HepG2 (cell line): Measurements from ENCODE around the gene NRBP1. TPM values are rescaled to one million over a fixed set of nuclear protein-coding genes. Genes with fewer than 3 reads are reported as not detected.

Experiments used
- CBX5 ChIP-seq: sonication (generic); formaldehyde crosslinking; IDR thresholded peaks from 2 replicates; pipeline ENCODE4 v1.4.0; 2020; ENCODE audit warnings: missing genetic modification reagents, borderline replicate concordance
- ELF4 ChIP-seq: sonication (generic); formaldehyde crosslinking; IDR thresholded peaks from 2 replicates; pipeline ENCODE4 v1.5.0; 2020; ENCODE audit warnings: missing genetic modification reagents, mild to moderate bottlenecking, moderate library complexity, borderline replicate concordance
- GATAD2A ChIP-seq: IDR thresholded peaks from 2 replicates; pipeline ENCODE4 v1.6.1; 2016
- HES4 ChIP-seq: sonication (generic); formaldehyde crosslinking; IDR thresholded peaks from 2 replicates; pipeline ENCODE4 v1.9.0; 2021; ENCODE audit warnings: mild to moderate bottlenecking, missing genetic modification reagents, borderline replicate concordance
- KAT8 ChIP-seq: IDR thresholded peaks from 2 replicates; pipeline ENCODE4 v1.6.1; 2016; ENCODE audit warnings: missing genetic modification reagents, missing compliant biosample characterization
- NR2F1 ChIP-seq, 2 experiments: fragments of 450-650 bp in 1 of 2; formaldehyde crosslinking in 1 of 2; IDR thresholded peaks; 2 replicates each; pipeline versions ENCODE4 v1.5.0 to v1.6.1; 2016 to 2020; ENCODE audit warnings: mild to moderate bottlenecking in 1 of 2, missing compliant biosample characterization in 1 of 2, missing genetic modification reagents in 1 of 2, moderate library complexity in 1 of 2
- RCOR2 ChIP-seq: IDR thresholded peaks from 2 replicates; pipeline ENCODE4 v1.6.1; 2016; ENCODE audit warnings: missing biosample characterization, missing genetic modification reagents
- TARDBP ChIP-seq: sonication (generic); formaldehyde crosslinking; IDR thresholded peaks from 2 replicates; pipeline ENCODE4 v1.8.0; 2022; ENCODE audit warnings: mild to moderate bottlenecking, missing genetic modification reagents
- TBP ChIP-seq: sonication (generic); formaldehyde crosslinking; IDR thresholded peaks from 2 replicates; pipeline ENCODE4 v1.5.0; 2020; ENCODE audit warnings: missing genetic modification reagents
- ZNF20 ChIP-seq: sonication (generic); formaldehyde crosslinking; IDR thresholded peaks from 2 replicates; pipeline ENCODE4 v1.4.0; 2020; ENCODE audit warnings: mild to moderate bottlenecking, moderate library complexity, missing genetic modification reagents
- ZNF260 ChIP-seq: sonication (generic); formaldehyde crosslinking; IDR thresholded peaks from 2 replicates; pipeline ENCODE4 v1.4.0; 2020; ENCODE audit warnings: missing genetic modification reagents, low read depth, mild to moderate bottlenecking, borderline replicate concordance
- ZNF530 ChIP-seq: sonication (generic); formaldehyde crosslinking; IDR thresholded peaks from 2 replicates; pipeline ENCODE4 v1.5.0; 2020; ENCODE audit warnings: low read depth, mild to moderate bottlenecking, missing genetic modification reagents
- ZNF562 ChIP-seq: sonication (generic); formaldehyde crosslinking; IDR thresholded peaks from 2 replicates; pipeline ENCODE4 v1.8.0; 2022; ENCODE audit warnings: missing genetic modification reagents, borderline replicate concordance
- ZNF672 ChIP-seq: sonication (generic); formaldehyde crosslinking; IDR thresholded peaks from 2 replicates; pipeline ENCODE4 v1.8.1; 2022; ENCODE audit warnings: missing genetic modification reagents
- ZNF709 ChIP-seq: sonication (generic); formaldehyde crosslinking; IDR thresholded peaks from 2 replicates; pipeline ENCODE4 v1.5.0; 2020; ENCODE audit warnings: mild to moderate bottlenecking, missing genetic modification reagents
- polyA plus RNA-seq, 8 experiments: library from polyadenylated mRNA; depleted of rRNA in 3 of 8; stranded (reverse) in 7 of 8; unstranded in 1 of 8; fragments of >200 nt; fragmentation: Illumina TruSeq in 4 of 8; extraction: Trizol in 4 of 8; gene quantifications; 2 replicates each; pipeline versions ENCODE4 v1.2.1 to v1.2.3, GENCODE V29; 2011 to 2016; ENCODE audit warnings: low read depth in 4 of 8, missing spikeins in 1 of 8, mixed read lengths in 1 of 8; ENCODE audit not compliant: insufficient read depth in 1 of 8
- total RNA-seq, 5 experiments: library from RNA; depleted of rRNA; stranded (reverse); fragments of >200 nt; fragmentation: Illumina TruSeq; extraction: Trizol; gene quantifications; 2 replicates each; pipeline ENCODE4 v1.2.3, GENCODE V29; 2016; ENCODE audit warnings: low read depth in 1 of 5
- TF ChIP-seq, protein P1 (sequence below), 2 experiments: fragments of 450-650 bp in 1 of 2; sonication (generic) in 1 of 2; formaldehyde crosslinking; IDR thresholded peaks; 2 replicates each; pipeline versions ENCODE4 v1.5.0 to v1.8.0; 2020 to 2022; ENCODE audit warnings: mild to moderate bottlenecking in 1 of 2, missing genetic modification reagents in 1 of 2
- TF ChIP-seq, protein P2 (sequence below): sonication (generic); formaldehyde crosslinking; IDR thresholded peaks from 2 replicates; pipeline ENCODE4 v1.4.0; 2020; ENCODE audit warnings: missing genetic modification reagents
- TF ChIP-seq, protein P3 (sequence below), 2 experiments: sonication (generic) in 1 of 2; formaldehyde crosslinking in 1 of 2; IDR thresholded peaks; 2 replicates each; pipeline versions ENCODE4 v1.5.1 to v1.6.1; 2011 to 2020; ENCODE audit warnings: borderline replicate concordance in 1 of 2, low read depth in 1 of 2, low read length in 1 of 2, mild to moderate bottlenecking in 1 of 2, missing genetic modification reagents in 1 of 2, moderate library complexity in 1 of 2
- TF ChIP-seq, protein P4 (sequence below): IDR thresholded peaks from 2 replicates; pipeline ENCODE4 v1.6.1; 2016; ENCODE audit warnings: low read depth, borderline replicate concordance
- TF ChIP-seq, protein P5 (sequence below): sonication (generic); formaldehyde crosslinking; IDR thresholded peaks from 2 replicates; pipeline ENCODE4 v1.4.0; 2020; ENCODE audit warnings: missing genetic modification reagents

NRBP1 gene
- total and polyA plus RNA-seq, 2 of the 13 experiments (the other 11 are each of a cell fraction or from before 2014, with no cell fraction given) = 165 to 240 TPM

DNA sequence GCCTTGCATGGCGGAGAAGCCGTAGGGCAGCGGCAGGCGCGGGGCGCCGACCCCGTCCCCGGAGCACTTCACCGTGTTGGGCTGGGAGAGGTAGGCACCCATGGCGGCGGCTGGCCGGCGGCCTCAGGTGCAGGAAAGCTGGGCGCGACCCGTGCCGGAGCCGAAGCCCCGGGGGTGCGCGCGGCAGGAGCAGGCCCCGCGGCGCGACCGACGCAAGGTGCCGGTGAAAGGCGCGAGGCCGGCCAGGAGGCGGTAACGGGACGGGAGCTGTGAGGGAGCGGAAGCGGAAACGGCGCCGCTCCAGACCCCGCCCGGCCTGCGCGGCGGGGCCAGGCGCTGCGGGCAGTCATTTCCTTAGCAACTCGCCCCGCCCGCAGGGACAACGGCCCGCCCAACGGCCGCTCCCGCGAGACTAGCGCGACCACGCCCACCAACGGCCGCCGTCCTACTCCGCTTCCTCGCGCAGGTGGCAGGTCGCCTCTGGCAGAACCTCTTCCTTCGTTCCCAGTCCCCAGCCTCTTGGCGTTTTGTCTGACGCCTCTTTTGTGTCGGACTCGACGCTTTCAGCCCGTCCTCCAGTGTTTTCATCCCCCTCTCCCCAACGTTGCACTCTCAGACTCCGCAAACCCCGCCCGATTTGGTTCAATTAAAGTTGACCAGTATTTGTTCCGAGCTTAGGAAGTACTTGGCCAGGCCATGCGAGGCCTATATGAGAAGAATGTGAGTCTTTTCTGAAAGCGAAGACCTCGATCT is 18.9 kb upstream of the NRBP1 start, which contains the start of gene PPM1G (continued):
- TF ChIP-seq, protein P1, sequence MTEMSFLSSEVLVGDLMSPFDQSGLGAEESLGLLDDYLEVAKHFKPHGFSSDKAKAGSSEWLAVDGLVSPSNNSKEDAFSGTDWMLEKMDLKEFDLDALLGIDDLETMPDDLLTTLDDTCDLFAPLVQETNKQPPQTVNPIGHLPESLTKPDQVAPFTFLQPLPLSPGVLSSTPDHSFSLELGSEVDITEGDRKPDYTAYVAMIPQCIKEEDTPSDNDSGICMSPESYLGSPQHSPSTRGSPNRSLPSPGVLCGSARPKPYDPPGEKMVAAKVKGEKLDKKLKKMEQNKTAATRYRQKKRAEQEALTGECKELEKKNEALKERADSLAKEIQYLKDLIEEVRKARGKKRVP (CRISPR knock-in tag; IDR thresholded peaks at IDR 0.05) = peak in 1 of 2 experiments; percentile 50; a peak in 1 of 4 replicates
- peak; percentile 31; the same call in 1 of the 2 replicates for TF ChIP-seq CBX5 (CRISPR knock-in tag)
- no peak for TF ChIP-seq TBP (CRISPR knock-in tag)
- peak; percentile 56; the same call in 1 of the 2 replicates for TF ChIP-seq GATAD2A (CRISPR knock-in tag)
- TF ChIP-seq KAT8 (CRISPR knock-in tag) = peak; percentile 94
- no peak for TF ChIP-seq ZNF260 (CRISPR knock-in tag)
- no peak for TF ChIP-seq RCOR2 (CRISPR knock-in tag)
- peak; percentile 99 for TF ChIP-seq ZNF709
- peak; percentile 75 for TF ChIP-seq HES4
- TF ChIP-seq, protein P2, sequence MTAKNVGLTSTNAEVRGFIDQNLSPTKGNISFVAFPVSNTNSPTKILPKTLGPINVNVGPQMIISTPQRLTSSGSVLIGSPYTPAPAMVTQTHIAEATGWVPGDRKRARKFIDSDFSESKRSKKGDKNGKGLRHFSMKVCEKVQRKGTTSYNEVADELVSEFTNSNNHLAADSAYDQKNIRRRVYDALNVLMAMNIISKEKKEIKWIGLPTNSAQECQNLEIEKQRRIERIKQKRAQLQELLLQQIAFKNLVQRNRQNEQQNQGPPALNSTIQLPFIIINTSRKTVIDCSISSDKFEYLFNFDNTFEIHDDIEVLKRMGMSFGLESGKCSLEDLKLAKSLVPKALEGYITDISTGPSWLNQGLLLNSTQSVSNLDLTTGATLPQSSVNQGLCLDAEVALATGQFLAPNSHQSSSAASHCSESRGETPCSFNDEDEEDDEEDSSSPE (CRISPR knock-in tag) = peak; percentile 91
- no peak for TF ChIP-seq ZNF562 (CRISPR knock-in tag)
- TF ChIP-seq ELF4 (CRISPR knock-in tag) = no peak
- no peak for TF ChIP-seq ZNF672 (CRISPR knock-in tag)
- TF ChIP-seq NR2F1 (CRISPR knock-in tag; IDR thresholded peaks at IDR 0.05) = no peak
- TF ChIP-seq, protein P3, sequence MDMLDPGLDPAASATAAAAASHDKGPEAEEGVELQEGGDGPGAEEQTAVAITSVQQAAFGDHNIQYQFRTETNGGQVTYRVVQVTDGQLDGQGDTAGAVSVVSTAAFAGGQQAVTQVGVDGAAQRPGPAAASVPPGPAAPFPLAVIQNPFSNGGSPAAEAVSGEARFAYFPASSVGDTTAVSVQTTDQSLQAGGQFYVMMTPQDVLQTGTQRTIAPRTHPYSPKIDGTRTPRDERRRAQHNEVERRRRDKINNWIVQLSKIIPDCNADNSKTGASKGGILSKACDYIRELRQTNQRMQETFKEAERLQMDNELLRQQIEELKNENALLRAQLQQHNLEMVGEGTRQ (IDR thresholded peaks at IDR 0.05; ENCODE audit: low read depth, low read length) = no peak
- TF ChIP-seq, protein P3 (CRISPR knock-in tag; IDR thresholded peaks at IDR 0.05; ENCODE audit: borderline replicate concordance) = no peak; the same call in 1 of the 2 replicates
- no peak for TF ChIP-seq ZNF530 (CRISPR knock-in tag)
- TF ChIP-seq ZNF20 (CRISPR knock-in tag) = peak; percentile 76; the same call in 1 of the 2 replicates
- TF ChIP-seq, protein P4, sequence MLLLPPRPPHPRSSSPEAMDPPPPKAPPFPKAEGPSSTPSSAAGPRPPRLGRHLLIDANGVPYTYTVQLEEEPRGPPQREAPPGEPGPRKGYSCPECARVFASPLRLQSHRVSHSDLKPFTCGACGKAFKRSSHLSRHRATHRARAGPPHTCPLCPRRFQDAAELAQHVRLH = peak; percentile 70
- TF ChIP-seq TARDBP (CRISPR knock-in tag) = peak; percentile 90
- TF ChIP-seq, protein P5, sequence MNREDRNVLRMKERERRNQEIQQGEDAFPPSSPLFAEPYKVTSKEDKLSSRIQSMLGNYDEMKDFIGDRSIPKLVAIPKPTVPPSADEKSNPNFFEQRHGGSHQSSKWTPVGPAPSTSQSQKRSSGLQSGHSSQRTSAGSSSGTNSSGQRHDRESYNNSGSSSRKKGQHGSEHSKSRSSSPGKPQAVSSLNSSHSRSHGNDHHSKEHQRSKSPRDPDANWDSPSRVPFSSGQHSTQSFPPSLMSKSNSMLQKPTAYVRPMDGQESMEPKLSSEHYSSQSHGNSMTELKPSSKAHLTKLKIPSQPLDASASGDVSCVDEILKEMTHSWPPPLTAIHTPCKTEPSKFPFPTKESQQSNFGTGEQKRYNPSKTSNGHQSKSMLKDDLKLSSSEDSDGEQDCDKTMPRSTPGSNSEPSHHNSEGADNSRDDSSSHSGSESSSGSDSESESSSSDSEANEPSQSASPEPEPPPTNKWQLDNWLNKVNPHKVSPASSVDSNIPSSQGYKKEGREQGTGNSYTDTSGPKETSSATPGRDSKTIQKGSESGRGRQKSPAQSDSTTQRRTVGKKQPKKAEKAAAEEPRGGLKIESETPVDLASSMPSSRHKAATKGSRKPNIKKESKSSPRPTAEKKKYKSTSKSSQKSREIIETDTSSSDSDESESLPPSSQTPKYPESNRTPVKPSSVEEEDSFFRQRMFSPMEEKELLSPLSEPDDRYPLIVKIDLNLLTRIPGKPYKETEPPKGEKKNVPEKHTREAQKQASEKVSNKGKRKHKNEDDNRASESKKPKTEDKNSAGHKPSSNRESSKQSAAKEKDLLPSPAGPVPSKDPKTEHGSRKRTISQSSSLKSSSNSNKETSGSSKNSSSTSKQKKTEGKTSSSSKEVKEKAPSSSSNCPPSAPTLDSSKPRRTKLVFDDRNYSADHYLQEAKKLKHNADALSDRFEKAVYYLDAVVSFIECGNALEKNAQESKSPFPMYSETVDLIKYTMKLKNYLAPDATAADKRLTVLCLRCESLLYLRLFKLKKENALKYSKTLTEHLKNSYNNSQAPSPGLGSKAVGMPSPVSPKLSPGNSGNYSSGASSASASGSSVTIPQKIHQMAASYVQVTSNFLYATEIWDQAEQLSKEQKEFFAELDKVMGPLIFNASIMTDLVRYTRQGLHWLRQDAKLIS (CRISPR knock-in tag) = no peak
